ENCODE data around the gene IGF1R.

The IGF1R gene

DNA sequence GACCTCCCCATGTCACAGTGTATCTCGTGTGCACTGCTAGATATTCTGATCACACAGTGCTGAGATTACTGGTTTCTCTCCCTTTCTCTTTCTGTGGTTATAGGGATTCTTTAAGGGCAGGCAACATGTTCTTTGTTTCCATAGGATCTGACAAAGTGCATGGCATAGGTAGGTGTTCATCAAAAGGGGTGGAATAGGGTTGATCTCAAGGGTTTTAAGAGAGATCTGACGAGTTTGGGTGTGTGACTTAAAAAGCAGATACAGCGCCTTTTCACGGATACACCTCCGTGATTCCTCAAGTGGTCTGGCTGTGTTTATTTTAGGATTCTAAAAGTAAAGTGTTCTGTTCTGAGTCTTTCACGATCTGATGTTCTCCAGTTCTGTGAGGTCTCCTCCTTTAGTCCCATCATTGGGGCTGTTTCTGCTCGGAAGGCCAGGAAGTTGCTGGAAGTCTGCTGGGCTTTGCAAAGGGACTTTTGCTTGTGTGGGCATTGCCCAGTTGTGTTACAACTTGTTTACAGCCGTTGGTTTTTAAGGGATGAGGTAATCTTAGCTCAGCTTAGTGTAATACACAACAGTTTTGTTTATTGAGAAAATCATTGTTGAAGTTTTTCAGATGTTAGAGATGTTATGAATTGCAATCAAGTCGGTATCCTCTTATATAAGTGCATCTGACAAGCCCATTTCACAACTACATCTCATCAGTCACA lies 34.8 kb downstream of the IGF1R start:
- Histone ChIP-seq H3K36me3 (ENCODE audit: control insufficient read depth, insufficient read depth, low read length) (no peaks in the 10 kb centered on the region), H3K27me3 (ENCODE audit: control insufficient read depth, insufficient read depth, low read length) (no peaks in the 10 kb centered on the region), H3K4me3 (ENCODE audit: low read length) (no peak overlapping the region), H3K9ac (ENCODE audit: low read length) (no peak overlapping the region), H3K4me1 (ENCODE audit: control insufficient read depth, insufficient read depth, low read length) (peaks cover 12% of the 10 kb centered on the region), H3K9me3 (ENCODE audit: control insufficient read depth, low read length) (no peaks in the 10 kb centered on the region)

DNA sequence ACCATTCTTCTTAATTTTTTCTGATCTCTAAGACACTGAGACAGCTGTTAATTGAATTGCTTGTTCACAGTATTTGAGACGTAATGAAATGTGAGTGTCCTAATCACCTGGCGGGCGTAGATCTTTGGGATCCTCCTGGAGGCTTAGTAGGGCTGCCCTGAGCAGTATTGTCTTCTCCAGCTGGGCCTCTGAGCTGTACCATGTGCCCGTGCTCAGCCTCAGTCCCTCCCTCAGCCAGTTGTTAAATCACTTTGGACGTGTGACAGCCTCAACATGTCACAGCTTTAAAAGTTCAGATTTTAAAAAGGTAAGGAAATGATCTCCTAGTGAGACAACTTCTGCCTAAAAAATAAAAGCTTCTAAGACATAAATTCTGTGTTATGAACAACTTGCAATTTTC lies 35.5 kb downstream of the IGF1R start:
- H3K4me3 ChIP-seq (ENCODE audit: low read length), result no peak overlapping the region
- no peak overlapping the region for H3K9ac ChIP-seq (ENCODE audit: low read length)
- no peaks in the 10 kb centered on the region for H3K27me3 ChIP-seq (ENCODE audit: control insufficient read depth, insufficient read depth, low read length)
- no peaks in the 10 kb centered on the region for H3K9me3 ChIP-seq (ENCODE audit: control insufficient read depth, low read length)
- H3K36me3 ChIP-seq (ENCODE audit: control insufficient read depth, insufficient read depth, low read length), result no peaks in the 10 kb centered on the region
- H3K4me1 ChIP-seq (ENCODE audit: control insufficient read depth, insufficient read depth, low read length), result peaks cover 12% of the 10 kb centered on the region

DNA sequence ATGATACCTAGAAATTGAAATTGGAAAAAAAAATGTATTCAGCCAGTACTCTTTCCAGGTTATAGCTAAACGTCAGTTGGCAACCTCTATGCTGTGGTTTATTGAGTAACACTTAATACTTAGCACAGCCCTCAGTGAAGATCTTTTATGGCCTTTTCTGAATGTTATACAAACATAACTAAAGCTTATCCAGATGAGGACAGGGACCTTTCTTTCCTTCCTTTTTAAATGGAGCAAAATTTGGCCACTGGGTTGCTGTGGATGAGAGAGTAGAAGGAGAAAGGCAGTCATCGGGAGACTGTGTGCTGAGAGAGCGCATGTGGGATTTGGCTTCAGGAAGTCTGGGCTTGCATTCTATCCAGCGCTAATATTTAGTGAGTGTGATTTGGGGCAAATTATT lies 36.1 kb downstream of the IGF1R start:
- Histone ChIP-seq H3K4me3 (ENCODE audit: low read length) (no peak overlapping the region), H3K9ac (ENCODE audit: low read length) (no peak overlapping the region), H3K9me3 (ENCODE audit: control insufficient read depth, low read length) (no peaks in the 10 kb centered on the region), H3K27me3 (ENCODE audit: control insufficient read depth, insufficient read depth, low read length) (no peaks in the 10 kb centered on the region), H3K36me3 (ENCODE audit: control insufficient read depth, insufficient read depth, low read length) (no peaks in the 10 kb centered on the region), H3K4me1 (ENCODE audit: control insufficient read depth, insufficient read depth, low read length) (peaks cover 12% of the 10 kb centered on the region)

DNA sequence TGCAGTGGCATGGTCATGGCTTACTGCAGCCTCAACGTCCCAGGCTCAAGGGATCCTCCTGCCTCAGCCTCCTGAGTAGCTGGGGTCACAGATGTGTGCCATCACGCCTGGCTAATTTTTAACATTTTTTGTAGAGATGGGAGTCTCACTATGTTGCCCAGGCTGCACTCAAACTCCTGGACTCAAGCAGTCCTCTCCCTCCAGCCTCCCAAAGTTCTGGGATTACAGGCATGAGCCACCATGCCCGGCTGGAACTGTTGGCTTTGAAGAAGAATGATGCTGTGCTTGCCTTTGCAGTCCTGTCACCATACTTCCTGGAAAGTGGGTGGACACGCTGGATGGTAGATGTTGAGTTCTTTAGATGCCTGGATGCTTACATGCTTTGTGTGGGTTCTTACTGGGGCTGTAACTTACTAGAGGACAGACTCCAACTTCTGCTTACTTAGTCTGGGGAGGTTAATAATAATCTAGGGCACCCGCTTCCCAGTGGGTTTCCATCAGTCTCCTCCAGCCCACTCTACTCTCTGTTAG lies 36.7 kb downstream of the IGF1R start:
- Histone ChIP-seq H3K4me1 (ENCODE audit: control insufficient read depth, insufficient read depth, low read length) (peaks cover 12% of the 10 kb centered on the region), H3K4me3 (ENCODE audit: low read length) (no peak overlapping the region)

DNA sequence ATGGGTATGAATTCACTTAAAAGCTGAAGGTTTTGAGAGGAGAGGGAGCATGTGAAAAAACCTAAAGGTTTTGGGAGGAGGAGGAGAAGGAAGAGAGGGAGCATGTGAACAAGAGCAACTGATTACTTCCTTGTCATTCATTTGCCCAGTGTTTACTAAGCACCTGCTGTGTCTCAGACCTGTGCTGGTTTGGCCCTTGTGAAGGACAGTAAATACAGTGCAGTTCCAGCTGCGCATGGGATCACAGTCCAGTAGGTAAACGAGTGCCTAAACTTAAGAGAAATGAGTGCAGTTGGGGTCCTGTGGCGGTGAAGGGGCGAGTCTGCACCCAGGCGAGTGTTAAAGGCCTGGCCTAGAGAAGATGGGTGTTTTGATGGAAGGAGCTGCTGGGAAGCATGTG lies 38.6 kb downstream of the IGF1R start:
- Histone ChIP-seq H3K9ac (ENCODE audit: low read length) (no peak overlapping the region), H3K27me3 (ENCODE audit: control insufficient read depth, insufficient read depth, low read length) (no peaks in the 10 kb centered on the region), H3K36me3 (ENCODE audit: control insufficient read depth, insufficient read depth, low read length) (no peaks in the 10 kb centered on the region), H3K4me3 (ENCODE audit: low read length) (no peak overlapping the region), H3K9me3 (ENCODE audit: control insufficient read depth, low read length) (no peaks in the 10 kb centered on the region), H3K4me1 (ENCODE audit: control insufficient read depth, insufficient read depth, low read length) (peaks cover 12% of the 10 kb centered on the region)

More for the DNA sequence above, 36.7 kb downstream of the IGF1R start:
- H3K36me3 ChIP-seq (ENCODE audit: control insufficient read depth, insufficient read depth, low read length), result no peaks in the 10 kb centered on the region
- no peak overlapping the region for H3K9ac ChIP-seq (ENCODE audit: low read length)
- no peaks in the 10 kb centered on the region for H3K9me3 ChIP-seq (ENCODE audit: control insufficient read depth, low read length)
- no peaks in the 10 kb centered on the region for H3K27me3 ChIP-seq (ENCODE audit: control insufficient read depth, insufficient read depth, low read length)

DNA sequence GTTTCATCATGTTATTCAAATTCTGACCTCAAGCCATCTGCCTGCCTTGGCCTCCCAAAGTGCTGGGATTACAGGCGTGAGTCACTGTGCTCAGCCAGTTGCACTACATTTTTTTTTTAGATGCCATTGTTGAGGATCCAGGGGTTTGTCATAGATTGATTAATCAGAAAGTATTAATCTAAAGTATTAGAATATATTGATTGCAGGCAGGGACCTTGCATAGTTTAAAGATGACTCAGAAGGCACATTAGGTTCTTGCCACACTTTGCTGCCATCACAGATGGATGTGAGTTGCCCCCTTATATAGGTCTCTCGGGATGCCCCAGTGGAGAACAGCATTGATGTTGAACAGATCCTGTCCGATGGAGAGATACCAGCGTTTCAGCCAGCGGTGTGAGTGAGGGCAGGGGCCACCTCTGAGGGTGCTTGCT lies 41.1 kb downstream of the IGF1R start:
- peaks cover 8% of the 10 kb centered on the region for H3K4me1 ChIP-seq (ENCODE audit: control insufficient read depth, insufficient read depth, low read length)
- no peaks in the 10 kb centered on the region for H3K36me3 ChIP-seq (ENCODE audit: control insufficient read depth, insufficient read depth, low read length)
- H3K9me3 ChIP-seq (ENCODE audit: control insufficient read depth, low read length), result no peaks in the 10 kb centered on the region
- no peak overlapping the region for H3K9ac ChIP-seq (ENCODE audit: low read length)
- no peaks in the 10 kb centered on the region for H3K27me3 ChIP-seq (ENCODE audit: control insufficient read depth, insufficient read depth, low read length)
- H3K4me3 ChIP-seq (ENCODE audit: low read length), result no peak overlapping the region

DNA sequence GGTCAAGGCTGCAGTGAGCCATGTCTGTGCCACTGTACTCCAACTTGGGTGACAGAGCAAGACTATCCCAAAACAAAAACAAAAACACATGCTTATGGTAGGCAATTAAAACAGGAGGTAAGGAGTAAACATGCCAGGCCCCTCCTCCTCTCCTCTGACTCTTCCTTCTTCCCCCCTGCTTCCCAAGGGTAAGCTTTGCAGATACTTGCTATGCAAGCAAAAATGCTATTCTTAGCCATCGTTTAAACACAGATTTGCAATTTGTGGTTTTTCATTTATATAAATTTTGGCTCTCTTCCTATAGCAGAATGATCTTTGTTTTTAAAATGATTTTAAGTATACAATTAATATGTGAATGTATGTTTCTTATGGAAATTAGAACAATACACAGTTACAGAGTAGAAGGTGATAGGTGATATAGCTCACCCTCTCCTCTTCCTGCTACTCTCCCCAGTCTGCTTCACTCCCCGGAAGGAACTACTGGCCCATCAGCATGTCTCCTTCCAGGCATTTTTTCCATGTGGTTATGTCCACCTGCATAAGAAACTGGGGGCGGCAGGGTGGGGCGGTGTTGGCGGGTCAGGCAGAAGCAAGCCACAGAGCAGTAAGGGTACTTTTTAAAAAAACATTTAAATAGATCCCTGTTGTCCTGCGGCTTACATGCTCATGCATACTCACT lies 42.1 kb downstream of the IGF1R start:
- peaks cover 4% of the 10 kb centered on the region for H3K4me1 ChIP-seq (ENCODE audit: control insufficient read depth, insufficient read depth, low read length)
- H3K36me3 ChIP-seq (ENCODE audit: control insufficient read depth, insufficient read depth, low read length), result no peaks in the 10 kb centered on the region
- no peaks in the 10 kb centered on the region for H3K27me3 ChIP-seq (ENCODE audit: control insufficient read depth, insufficient read depth, low read length)
- no peak overlapping the region for H3K9ac ChIP-seq (ENCODE audit: low read length)
- no peak overlapping the region for H3K4me3 ChIP-seq (ENCODE audit: low read length)
- H3K9me3 ChIP-seq (ENCODE audit: control insufficient read depth, low read length), result no peaks in the 10 kb centered on the region

DNA sequence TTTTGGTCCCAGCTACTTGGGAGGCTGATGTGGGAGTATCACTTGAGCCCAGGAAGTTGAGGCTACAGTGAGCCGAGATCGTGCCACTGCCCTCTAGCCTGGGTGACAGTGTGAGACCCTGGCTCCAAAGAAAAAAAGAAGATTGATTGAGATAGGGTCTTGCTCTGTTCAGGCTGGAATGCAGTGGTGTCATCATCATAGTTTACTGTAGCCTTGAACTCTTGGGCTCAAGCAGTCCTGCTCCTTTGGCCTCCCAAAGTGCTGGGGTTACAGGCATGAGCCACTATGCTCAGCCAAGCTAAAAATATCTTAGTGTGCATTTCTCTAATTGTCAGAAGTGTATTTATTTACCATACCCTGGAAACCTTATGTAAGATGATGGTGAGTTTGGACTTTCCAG lies 43.9 kb downstream of the IGF1R start:
- peaks cover 1% of the 10 kb centered on the region for H3K4me1 ChIP-seq (ENCODE audit: control insufficient read depth, insufficient read depth, low read length)
- H3K4me3 ChIP-seq (ENCODE audit: low read length), result no peak overlapping the region
- H3K27me3 ChIP-seq (ENCODE audit: control insufficient read depth, insufficient read depth, low read length), result no peaks in the 10 kb centered on the region
- no peak overlapping the region for H3K9ac ChIP-seq (ENCODE audit: low read length)
- H3K9me3 ChIP-seq (ENCODE audit: control insufficient read depth, low read length), result no peaks in the 10 kb centered on the region
- no peaks in the 10 kb centered on the region for H3K36me3 ChIP-seq (ENCODE audit: control insufficient read depth, insufficient read depth, low read length)

DNA sequence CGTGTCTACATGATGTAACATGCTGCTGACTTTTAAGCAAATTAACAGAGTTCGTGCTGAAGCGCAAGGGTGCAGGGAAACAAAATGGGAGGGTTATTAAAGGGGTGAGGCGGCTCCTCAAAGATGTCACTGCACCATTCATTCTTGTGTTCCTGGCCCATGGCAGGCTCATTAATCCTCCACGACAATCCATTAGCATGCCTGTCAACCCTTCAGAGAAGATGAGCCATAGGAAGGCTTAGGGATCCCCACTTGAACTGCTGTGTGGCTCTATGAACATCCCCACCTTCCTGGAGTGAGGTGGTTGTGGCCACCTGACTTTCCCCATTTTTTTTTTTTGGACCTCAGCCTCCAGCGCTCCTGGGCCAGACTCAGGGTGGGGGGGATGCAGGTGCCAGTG lies 45.8 kb downstream of the IGF1R start:
- Histone ChIP-seq H3K9ac (ENCODE audit: low read length) (no peak overlapping the region), H3K27me3 (ENCODE audit: control insufficient read depth, insufficient read depth, low read length) (no peaks in the 10 kb centered on the region), H3K4me3 (ENCODE audit: low read length) (no peak overlapping the region), H3K4me1 (ENCODE audit: control insufficient read depth, insufficient read depth, low read length) (peaks cover 1% of the 10 kb centered on the region), H3K36me3 (ENCODE audit: control insufficient read depth, insufficient read depth, low read length) (no peaks in the 10 kb centered on the region), H3K9me3 (ENCODE audit: control insufficient read depth, low read length) (no peaks in the 10 kb centered on the region)

DNA sequence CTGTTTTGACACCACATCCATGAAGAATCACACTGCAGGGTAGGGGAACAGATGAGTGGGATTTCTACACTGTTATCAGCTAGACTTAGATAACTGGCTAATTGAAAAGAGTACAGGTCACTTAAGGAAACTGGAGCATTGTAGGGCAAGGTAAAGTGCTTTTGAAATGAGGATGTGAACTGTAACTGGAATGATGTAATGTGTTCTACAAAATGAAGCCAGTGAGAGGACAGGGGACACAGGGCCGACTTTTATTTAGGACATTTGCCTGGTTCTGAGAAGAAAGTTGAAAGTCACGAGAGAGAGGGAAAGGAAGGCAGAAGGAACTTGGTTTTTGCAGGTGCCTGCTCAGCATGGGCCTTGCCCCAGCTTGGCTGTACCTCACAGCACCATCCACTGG lies 50.5 kb downstream of the IGF1R start:
- Histone ChIP-seq H3K4me3 (ENCODE audit: low read length) (no peak overlapping the region), H3K36me3 (ENCODE audit: control insufficient read depth, insufficient read depth, low read length) (no peaks in the 10 kb centered on the region), H3K4me1 (ENCODE audit: control insufficient read depth, insufficient read depth, low read length) (peaks cover 22% of the 10 kb centered on the region), H3K9me3 (ENCODE audit: control insufficient read depth, low read length) (no peaks in the 10 kb centered on the region), H3K9ac (ENCODE audit: low read length) (no peak overlapping the region), H3K27me3 (ENCODE audit: control insufficient read depth, insufficient read depth, low read length) (no peaks in the 10 kb centered on the region)

DNA sequence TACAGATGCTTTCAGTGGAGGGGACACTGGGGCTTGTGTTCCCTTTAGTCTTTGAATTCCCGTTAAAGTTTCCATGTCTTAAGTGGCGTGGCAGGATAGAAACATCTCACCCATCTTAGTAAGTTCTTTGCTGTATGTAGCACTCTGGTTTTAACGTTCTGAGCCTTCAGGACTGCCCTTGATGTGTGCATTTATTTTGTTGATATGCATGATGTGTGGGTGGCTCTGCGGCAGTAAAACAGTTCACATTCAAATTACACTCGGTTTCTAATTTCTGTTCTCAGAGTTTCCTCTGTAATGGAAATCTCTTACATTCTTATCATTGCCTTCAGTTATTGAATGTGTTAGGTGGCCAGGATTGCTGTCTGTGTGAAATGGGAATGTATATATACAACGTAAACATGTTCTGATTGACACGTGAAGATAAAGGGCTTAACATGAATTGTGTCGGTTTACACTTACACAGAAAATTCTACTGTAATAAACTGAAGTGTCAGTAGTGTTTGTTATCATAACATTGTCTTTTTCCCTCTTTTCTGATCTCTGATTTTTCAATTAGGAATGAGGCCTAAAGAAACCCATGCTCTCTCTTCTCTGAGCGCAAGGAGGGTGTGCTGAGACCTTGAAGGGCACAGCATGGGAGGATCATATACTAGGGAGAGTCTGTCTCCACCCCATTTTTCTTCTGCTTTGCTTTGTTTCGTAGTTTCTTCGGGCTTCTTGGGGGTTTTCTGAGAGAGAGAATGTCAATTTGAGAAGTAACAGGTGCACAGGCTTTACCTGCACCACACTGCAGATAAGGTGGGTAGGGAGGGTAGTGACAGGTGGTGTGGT lies 51.5 kb downstream of the IGF1R start:
- peaks cover 22% of the 10 kb centered on the region for H3K4me1 ChIP-seq (ENCODE audit: control insufficient read depth, insufficient read depth, low read length)

DNA sequence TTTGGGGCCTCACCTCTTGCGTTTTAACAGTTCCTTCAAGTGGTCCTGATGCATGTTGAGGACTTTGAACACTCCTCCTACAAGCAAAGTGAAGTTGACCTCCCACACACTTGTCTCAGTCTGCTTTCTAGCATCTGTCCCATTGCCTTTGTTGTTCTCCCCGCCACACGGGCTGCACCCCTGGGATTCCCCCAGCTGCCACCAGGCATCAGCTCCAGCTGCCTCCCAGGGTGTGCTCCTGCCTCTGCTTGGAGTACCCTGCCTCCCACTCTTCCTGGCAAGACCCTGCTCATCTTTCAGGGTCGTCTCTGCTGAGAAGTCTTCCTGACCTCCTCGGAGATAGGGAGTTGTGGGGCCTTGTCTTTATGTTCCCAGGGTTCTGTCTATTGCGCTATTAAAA lies 52.2 kb downstream of the IGF1R start:
- Histone ChIP-seq H3K4me1 (ENCODE audit: control insufficient read depth, insufficient read depth, low read length) (peaks cover 22% of the 10 kb centered on the region), H3K27me3 (ENCODE audit: control insufficient read depth, insufficient read depth, low read length) (no peaks in the 10 kb centered on the region), H3K4me3 (ENCODE audit: low read length) (no peak overlapping the region), H3K9ac (ENCODE audit: low read length) (no peak overlapping the region), H3K9me3 (ENCODE audit: control insufficient read depth, low read length) (no peaks in the 10 kb centered on the region), H3K36me3 (ENCODE audit: control insufficient read depth, insufficient read depth, low read length) (no peaks in the 10 kb centered on the region)

More for the DNA sequence above, 51.5 kb downstream of the IGF1R start:
- Histone ChIP-seq H3K36me3 (ENCODE audit: control insufficient read depth, insufficient read depth, low read length) (no peaks in the 10 kb centered on the region), H3K9ac (ENCODE audit: low read length) (no peak overlapping the region), H3K9me3 (ENCODE audit: control insufficient read depth, low read length) (no peaks in the 10 kb centered on the region), H3K27me3 (ENCODE audit: control insufficient read depth, insufficient read depth, low read length) (no peaks in the 10 kb centered on the region), H3K4me3 (ENCODE audit: low read length) (no peak overlapping the region)
